PC-3 (cell line): ENCODE results near the gene PKDREJ. TPM values are rescaled to one million over a fixed set of nuclear protein-coding genes. Genes with fewer than 3 reads are reported as not detected.

ENCODE experiments used
- ATAC-seq: fragments of 200-7000 bp; cut with Tn5 transposase; 2 replicates; pipeline ENCODE4 v1.9.1; 2020; ENCODE audit warnings: mild to moderate bottlenecking, moderate library complexity
- BruUV-seq: library from RNA; stranded (reverse); fragments of 400-500 nt; replicated peaks from 2 replicates; lab custom pipeline; 2021; lab: Mats Ljungman, UMichigan
- CTCF ChIA-PET: fragments of 300-600 bp; sonication (Branson Sonifier 250); formaldehyde crosslinking; loops from one replicate; lab custom pipeline; 2022; ENCODE audit warnings: antibody characterized with exemption; lab: Charles Lee
- POLR2A ChIA-PET: fragments of 300-600 bp; sonication (Branson Sonifier 250); formaldehyde crosslinking; loops from one replicate; lab custom pipeline; 2022; ENCODE audit warnings: antibody characterized with exemption; ENCODE audit not compliant: unreplicated experiment; lab: Charles Lee
- DNase-seq: peaks from one replicate; pipeline ENCODE4 v3.0.0-alpha.2; 2015
- H2AFZ ChIP-seq: fragments of 300-600 bp; sonication (generic); 2 replicates; pipeline ENCODE4 v1.6.0; 2016; ENCODE audit warnings: antibody characterized with exemption, low read length
- H3F3A ChIP-seq: fragments of 300-600 bp; sonication (generic); one replicate; pipeline ENCODE4 v1.6.0; 2017; ENCODE audit warnings: antibody characterized with exemption, low read length, control low read depth, mild to moderate bottlenecking; ENCODE audit not compliant: unreplicated experiment
- H3K27ac ChIP-seq: fragments of 300-600 bp; sonication (generic); 2 replicates; pipeline ENCODE4 v1.5.1; 2016; ENCODE audit warnings: mild to moderate bottlenecking, low read length
- H3K27me3 ChIP-seq: fragments of 300-600 bp; sonication (generic); 2 replicates; pipeline ENCODE4 v1.6.1; 2016; ENCODE audit warnings: low read length, mixed read lengths
- H3K36me3 ChIP-seq: fragments of 300-600 bp; sonication (generic); 2 replicates; pipeline ENCODE4 v1.6.1; 2016; ENCODE audit warnings: low read depth, mixed run types, low read length, mixed read lengths
- H3K4me1 ChIP-seq: fragments of 300-600 bp; sonication (generic); 2 replicates; pipeline ENCODE4 v1.5.1; 2016; ENCODE audit warnings: low read length; ENCODE audit not compliant: insufficient read depth
- H3K4me2 ChIP-seq: fragments of 300-600 bp; sonication (generic); 2 replicates; pipeline ENCODE4 v1.6.0; 2016; ENCODE audit warnings: low read length
- H3K4me3 ChIP-seq: fragments of 300-600 bp; sonication (generic); 2 replicates; pipeline ENCODE4 v1.5.1; 2016; ENCODE audit warnings: mild to moderate bottlenecking, low read length, mixed read lengths
- H3K79me2 ChIP-seq: fragments of 300-600 bp; sonication (generic); 2 replicates; pipeline ENCODE4 v1.6.1; 2017; ENCODE audit warnings: low read length, mixed read lengths
- H3K9ac ChIP-seq: fragments of 300-600 bp; sonication (generic); 2 replicates; pipeline ENCODE4 v1.6.0; 2016; ENCODE audit warnings: mild to moderate bottlenecking, low read length
- H3K9me2 ChIP-seq: fragments of 300-600 bp; sonication (generic); replicated peaks from 2 replicates; pipeline ENCODE4 v1.6.1; 2016; ENCODE audit warnings: mixed run types, low read length, mixed read lengths
- H3K9me3 ChIP-seq: fragments of 300-600 bp; sonication (generic); 2 replicates; pipeline ENCODE4 v1.6.1; 2016; ENCODE audit warnings: low read length, mixed read lengths
- H4K20me1 ChIP-seq: fragments of 300-600 bp; sonication (generic); 2 replicates; pipeline ENCODE4 v1.6.1; 2016; ENCODE audit warnings: low read length, mixed read lengths
- CTCF ChIP-seq: fragments of 300-600 bp; sonication (generic); conservative IDR thresholded peaks from 2 replicates; pipeline ENCODE4 v1.5.1; 2017; ENCODE audit warnings: antibody characterized with exemption, low read depth, mild to moderate bottlenecking, low read length
- EZH2 ChIP-seq: fragments of 300-600 bp; sonication (generic); IDR thresholded peaks from one replicate; pipeline ENCODE4 v1.6.1; 2017; ENCODE audit warnings: antibody characterized with exemption, mild to moderate bottlenecking, low read length; ENCODE audit not compliant: unreplicated experiment
- EZH2phosphoT487 ChIP-seq: fragments of 300-600 bp; sonication (generic); IDR thresholded peaks from 2 replicates; pipeline ENCODE4 v1.6.1; 2018; ENCODE audit warnings: mild to moderate bottlenecking, antibody characterized with exemption, low read length, borderline replicate concordance
- intact Hi-C: fragments of 100-400 bp; cut with micrococcal nuclease; formaldehyde crosslinking; loops from 2 replicates; pipeline ENCODE4 v1.9.0; 2023
- total RNA-seq: library from RNA; depleted of rRNA; stranded (reverse); fragments of >200 nt; gene quantifications from 2 replicates; pipeline ENCODE4 v1.2.3, GENCODE V29; 2014; rRNA removed

The PKDREJ gene
- total RNA-seq, 1 experiment from 2014 or later: not detected

GRCh38 chr22:46209262-46209661 lies 53.9 kb downstream of the PKDREJ start:
- ATAC-seq (no peak), DNase-seq (no peak)
- Histone ChIP-seq H4K20me1 (no peaks in the 10 kb centered on the region), H3K9me3 (no peaks in the 10 kb centered on the region), H3K27ac (no peak overlapping the region), H3K79me2 (no peaks in the 10 kb centered on the region), H3K4me3 (no peak overlapping the region), H3K9me2 (no peaks in the 10 kb centered on the region), H3K27me3 (no peaks in the 10 kb centered on the region), H3K4me1 (no peaks in the 10 kb centered on the region), H2AFZ (no peak overlapping the region), H3K9ac (no peak overlapping the region), H3K36me3 (0 out of 2 replicates have a peak, but pooled peaks cover 6% of the 10 kb centered on the region), H3F3A (no peaks in the 10 kb centered on the region), H3K4me2 (no peak overlapping the region)
- TF ChIP-seq CTCF: no peak
- no peak for TF ChIP-seq EZH2
- no peak for TF ChIP-seq EZH2phosphoT487
- intact Hi-C loops: no loop called here
- no TSS peak for BruUV-seq
- ChIA-PET CTCF (no interaction called here), POLR2A (no interaction called here)

Other genes with a start within 250 kb of the PKDREJ start
- gene PPARA, start 112.8 kb downstream of the PKDREJ start, total RNA-seq: 6.0 and 7.7 TPM in 2 replicates
- gene CDPF1, start 13.1 kb downstream of the PKDREJ start, total RNA-seq: 14.1 and 21.0 TPM in 2 replicates
- gene TTC38, start 4.7 kb upstream of the PKDREJ start, total RNA-seq: 26.8 and 41.4 TPM in 2 replicates
- 20.6 and 26.4 TPM in 2 replicates for gene GTSE1, start 33.5 kb upstream of the PKDREJ start, total RNA-seq
- 63.5 and 63.6 TPM in 2 replicates for gene TRMU, start 72.4 kb upstream of the PKDREJ start, total RNA-seq